A673 (cell line): ENCODE results near the gene DLG5. TPM values are rescaled to one million over a fixed set of nuclear protein-coding genes. Genes with fewer than 3 reads are reported as not detected.

Source experiments
- BruUV-seq: library from RNA; stranded (reverse); fragments of 400-500 nt; replicated peaks from 2 replicates; lab custom pipeline; 2021; lab: Mats Ljungman, UMichigan
- CTCF ChIA-PET: fragments of 300-600 bp; sonication (Branson Sonifier 250); formaldehyde crosslinking; loops from one replicate; lab custom pipeline; 2022; ENCODE audit warnings: antibody characterized with exemption; lab: Charles Lee
- POLR2A ChIA-PET: fragments of 300-600 bp; sonication (Branson Sonifier 250); formaldehyde crosslinking; loops from one replicate; lab custom pipeline; 2022; ENCODE audit warnings: antibody characterized with exemption; ENCODE audit not compliant: low non-redundant PET; lab: Charles Lee
- DNase-seq: peaks from one replicate; pipeline ENCODE4 v3.0.0-alpha.2; 2015; ENCODE audit warnings: low spot score
- H3K27ac ChIP-seq: fragments of 200-600 bp; sonication (generic); 2 replicates; pipeline ENCODE4 v1.5.1; 2016; ENCODE audit warnings: mixed run types, low read depth, mild to moderate bottlenecking, mixed read lengths, antibody characterized with exemption, low read length; ENCODE audit not compliant: poor library complexity, severe bottlenecking
- H3K27me3 ChIP-seq: fragments of 200-600 bp; sonication (generic); replicated peaks from 2 replicates; pipeline ENCODE4 v1.6.1; 2017; ENCODE audit warnings: mixed run types, low read depth, mild to moderate bottlenecking, mixed read lengths, antibody characterized with exemption, low read length; ENCODE audit not compliant: insufficient read depth, poor library complexity
- H3K36me3 ChIP-seq: fragments of 200-600 bp; sonication (generic); 2 replicates; pipeline ENCODE4 v1.6.1; 2016; ENCODE audit warnings: mixed run types, mild to moderate bottlenecking, mixed read lengths, antibody characterized with exemption, low read length; ENCODE audit not compliant: insufficient read depth, poor library complexity, severe bottlenecking
- H3K4me1 ChIP-seq: fragments of 200-600 bp; sonication (generic); 2 replicates; pipeline ENCODE4 v1.6.1; 2017; ENCODE audit warnings: mixed run types, mild to moderate bottlenecking, mixed read lengths, antibody characterized with exemption, low read length; ENCODE audit not compliant: insufficient read depth, poor library complexity, severe bottlenecking
- H3K4me3 ChIP-seq: fragments of 200-600 bp; sonication (generic); 2 replicates; pipeline ENCODE4 v1.5.1; 2016; ENCODE audit warnings: low read depth, mixed run types, mild to moderate bottlenecking, mixed read lengths, low read length; ENCODE audit not compliant: poor library complexity, severe bottlenecking
- H3K9me3 ChIP-seq: fragments of 200-600 bp; sonication (generic); 2 replicates; pipeline ENCODE4 v1.6.1; 2016; ENCODE audit warnings: mixed run types, low read depth, mild to moderate bottlenecking, mixed read lengths, antibody characterized with exemption, low read length; ENCODE audit not compliant: poor library complexity, severe bottlenecking
- EZH2 ChIP-seq: fragments of 200-600 bp; sonication (generic); IDR thresholded peaks from 2 replicates; pipeline ENCODE4 v1.6.1; 2017; ENCODE audit warnings: borderline replicate concordance, low read depth, mild to moderate bottlenecking, mixed read lengths, antibody characterized with exemption, low read length; ENCODE audit not compliant: poor library complexity, severe bottlenecking
- intact Hi-C: fragments of 100-400 bp; cut with micrococcal nuclease; formaldehyde crosslinking; loops from one replicate; pipeline ENCODE4 v1.10.0; 2022; ENCODE audit not compliant: unreplicated experiment
- total RNA-seq: library from RNA; stranded (reverse); gene quantifications from 2 replicates; pipeline ENCODE4 v1.2.3, GENCODE V29; 2021
- TF ChIP-seq, protein P1 (sequence below): fragments of 300-800, 200-600 bp; sonication (generic); conservative IDR thresholded peaks from 2 replicates; pipeline ENCODE4 v1.5.1; 2017; ENCODE audit warnings: low read depth, mild to moderate bottlenecking, antibody characterized with exemption, low read length, moderate library complexity, mixed read lengths

The DLG5 gene
- total RNA-seq, 1 experiment from 2014 or later: 44.0 TPM

DNA sequence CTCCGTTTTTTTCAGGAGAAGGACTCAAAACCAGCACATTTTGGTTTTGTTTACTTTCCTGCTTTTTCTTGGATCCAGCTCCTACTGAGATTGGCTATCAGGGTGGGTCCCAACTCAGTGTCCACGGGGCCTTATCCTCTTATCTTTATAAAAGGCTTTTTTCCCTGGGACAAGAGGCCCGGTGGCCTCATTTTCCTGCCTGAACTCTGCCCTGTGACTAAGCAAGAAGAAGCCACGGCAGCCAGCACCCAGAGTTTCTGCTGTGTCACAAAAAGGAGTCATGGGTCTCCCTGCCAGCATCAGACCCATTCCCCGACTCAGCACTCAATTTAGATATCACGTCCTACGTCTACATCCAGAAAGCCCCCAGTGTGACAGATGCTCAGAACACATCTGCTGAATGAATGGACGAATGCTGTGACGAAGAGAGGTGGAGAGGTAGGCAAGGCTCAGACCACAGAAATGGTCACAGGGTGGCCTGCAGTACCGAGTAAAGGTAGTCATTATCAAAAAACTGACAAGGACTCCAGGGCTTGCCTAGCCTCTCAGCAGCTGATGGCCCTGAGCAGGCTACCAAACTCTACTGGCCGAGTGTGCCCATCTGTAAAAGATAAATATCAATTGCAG, 16.7 kb downstream of the DLG5 start:
- no peaks in the 10 kb centered on the region for H3K36me3 ChIP-seq
- no peak for DNase-seq
- no TSS peak for BruUV-seq
- intact Hi-C loops: no loop called here
- H3K27me3 ChIP-seq: no peaks in the 10 kb centered on the region
- no peaks in the 10 kb centered on the region for H3K4me1 ChIP-seq
- H3K9me3 ChIP-seq: no peaks in the 10 kb centered on the region
- TF ChIP-seq, protein P1, sequence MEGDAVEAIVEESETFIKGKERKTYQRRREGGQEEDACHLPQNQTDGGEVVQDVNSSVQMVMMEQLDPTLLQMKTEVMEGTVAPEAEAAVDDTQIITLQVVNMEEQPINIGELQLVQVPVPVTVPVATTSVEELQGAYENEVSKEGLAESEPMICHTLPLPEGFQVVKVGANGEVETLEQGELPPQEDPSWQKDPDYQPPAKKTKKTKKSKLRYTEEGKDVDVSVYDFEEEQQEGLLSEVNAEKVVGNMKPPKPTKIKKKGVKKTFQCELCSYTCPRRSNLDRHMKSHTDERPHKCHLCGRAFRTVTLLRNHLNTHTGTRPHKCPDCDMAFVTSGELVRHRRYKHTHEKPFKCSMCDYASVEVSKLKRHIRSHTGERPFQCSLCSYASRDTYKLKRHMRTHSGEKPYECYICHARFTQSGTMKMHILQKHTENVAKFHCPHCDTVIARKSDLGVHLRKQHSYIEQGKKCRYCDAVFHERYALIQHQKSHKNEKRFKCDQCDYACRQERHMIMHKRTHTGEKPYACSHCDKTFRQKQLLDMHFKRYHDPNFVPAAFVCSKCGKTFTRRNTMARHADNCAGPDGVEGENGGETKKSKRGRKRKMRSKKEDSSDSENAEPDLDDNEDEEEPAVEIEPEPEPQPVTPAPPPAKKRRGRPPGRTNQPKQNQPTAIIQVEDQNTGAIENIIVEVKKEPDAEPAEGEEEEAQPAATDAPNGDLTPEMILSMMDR: no peak
- no peak for TF ChIP-seq EZH2
- CTCF ChIA-PET: no interaction called here
- no peak overlapping the region for H3K27ac ChIP-seq
- no peak overlapping the region for H3K4me3 ChIP-seq
- POLR2A ChIA-PET: no interaction called here

DNA sequence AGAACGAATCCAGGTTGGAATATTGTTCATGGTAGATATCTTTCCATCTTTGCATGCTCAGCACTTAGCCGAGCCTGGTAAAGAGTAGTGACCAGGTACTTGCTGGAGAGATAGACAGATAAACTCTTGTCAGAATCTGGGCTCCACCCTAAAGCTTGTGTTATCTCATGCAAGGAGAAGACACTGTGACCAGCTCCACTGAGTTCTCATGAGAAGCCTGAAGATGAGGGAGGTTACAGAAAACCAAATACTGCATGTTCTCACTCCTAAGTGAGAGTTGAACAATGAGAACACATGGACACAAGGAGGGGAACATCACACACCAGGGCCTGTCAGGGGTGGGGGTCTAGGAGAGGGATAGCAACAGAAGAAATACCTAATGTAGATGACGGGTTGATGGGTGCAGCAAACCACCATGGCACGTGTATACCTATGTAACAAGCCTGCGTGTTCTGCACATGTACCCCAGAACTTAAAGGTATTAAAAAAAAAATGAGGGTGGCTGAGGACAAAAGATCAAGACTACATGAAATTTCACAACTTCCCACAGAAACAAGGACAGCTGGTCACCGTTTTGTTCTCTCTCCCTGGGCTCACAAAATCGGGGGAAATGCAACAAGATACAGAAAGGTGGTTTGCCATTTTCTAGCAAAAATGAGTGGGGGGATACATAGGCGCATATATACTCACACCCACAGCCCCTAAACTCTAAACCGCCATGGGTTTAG, 17.4 kb downstream of the DLG5 start:
- no TSS peak for BruUV-seq
- Histone ChIP-seq H3K27me3 (no peaks in the 10 kb centered on the region), H3K9me3 (no peaks in the 10 kb centered on the region), H3K27ac (no peak overlapping the region), H3K36me3 (no peaks in the 10 kb centered on the region), H3K4me3 (no peak overlapping the region), H3K4me1 (no peaks in the 10 kb centered on the region)
- no peak for DNase-seq
- ChIA-PET POLR2A (no interaction called here), CTCF (no interaction called here)
- TF ChIP-seq EZH2: no peak
- TF ChIP-seq, protein P1: no peak
- intact Hi-C loops: no loop called here

DNA sequence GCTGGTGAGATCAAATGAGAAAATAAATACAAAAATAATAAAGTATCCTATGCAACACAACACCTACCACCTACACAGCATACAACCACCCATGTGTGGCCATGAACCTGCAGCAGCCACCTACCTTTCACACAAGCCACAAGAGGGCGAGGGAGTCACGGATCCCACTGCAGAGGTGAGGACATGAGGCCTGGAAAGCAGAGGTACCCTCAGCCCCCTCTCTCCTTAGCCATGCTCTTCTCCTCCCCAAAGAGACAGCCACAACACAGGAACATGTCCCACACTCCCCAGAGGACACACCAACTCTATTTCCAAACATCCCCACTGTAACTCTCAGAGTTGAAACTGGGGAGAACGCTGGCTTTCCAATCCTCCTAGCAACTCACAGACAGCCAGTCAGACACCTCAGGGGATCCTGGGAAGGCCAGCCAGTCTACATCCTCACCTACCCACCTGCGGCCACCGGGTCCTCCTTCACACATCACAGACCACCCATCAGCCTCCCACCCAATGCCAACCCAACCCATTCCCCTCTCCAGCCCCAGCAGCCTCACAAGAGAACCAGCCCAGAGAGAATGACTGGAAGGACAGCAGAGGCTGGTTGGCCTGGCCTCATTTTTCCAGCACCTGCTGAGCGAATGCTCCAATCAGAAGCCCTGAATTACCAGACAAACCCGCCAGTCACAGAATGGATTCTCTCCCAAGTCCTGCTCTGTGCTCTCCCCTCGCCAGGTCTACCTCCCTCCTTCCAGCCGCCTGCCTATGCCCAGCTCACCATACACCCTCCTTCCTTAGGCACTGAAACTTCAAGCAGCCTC, 18.4 kb downstream of the DLG5 start:
- no peaks in the 10 kb centered on the region for H3K9me3 ChIP-seq
- no peak overlapping the region for H3K27ac ChIP-seq
- H3K27me3 ChIP-seq: no peaks in the 10 kb centered on the region
- H3K4me1 ChIP-seq: no peaks in the 10 kb centered on the region
- no peak overlapping the region for H3K4me3 ChIP-seq
- H3K36me3 ChIP-seq: no peaks in the 10 kb centered on the region
- no peak for DNase-seq
- intact Hi-C loops: no loop called here
- ChIA-PET CTCF (no interaction called here), POLR2A (no interaction called here)
- no TSS peak for BruUV-seq
- TF ChIP-seq, protein P1: peak; percentile 25; the same call in 1 of the 2 replicates
- TF ChIP-seq EZH2: no peak
